T47D (cell line): ENCODE results near the gene ST7L.
"Not testable (repeated sequence)": the region's sequence is repeated elsewhere in the genome, so short reads cannot be mapped to it uniquely, and the experiment has no call there.

Experiments
- DNase-seq, 2 experiments: peaks; one replicate each; pipeline versions ENCODE4 v3.0.0 to v3.0.0-alpha.2; 2011 to 2012; ENCODE audit warnings: low read depth in 1 of 2, low spot score in 1 of 2
- JUND ChIP-seq: IDR thresholded peaks from 2 replicates; pipeline ENCODE4 v1.6.1; 2012; ENCODE audit warnings: low read depth
- in situ Hi-C: cut with HindIII; loops from 2 replicates; pipeline ENCODE4 v1.10.0; 2016; ENCODE audit warnings: low sequenced_read_pairs, low pct_unique_long_range_greater_than_20kb

Gene ST7L

GRCh38 chr1:112633628-112634027 is 14.7 kb upstream of the ST7L start:
- no peak for DNase-seq
- in situ Hi-C loops: no loop called here
- no peak for TF ChIP-seq JUND

GRCh38 chr1:112629256-112629655 is 10.3 kb upstream of the ST7L start:
- no peak for DNase-seq
- in situ Hi-C loops: no loop called here
- TF ChIP-seq JUND: no peak

GRCh38 chr1:112628516-112628915 is 9.6 kb upstream of the ST7L start:
- in situ Hi-C loops: no loop called here
- no peak for TF ChIP-seq JUND
- no peak for DNase-seq

- in situ Hi-C loops: no loop called here
- no peak for TF ChIP-seq JUND
- no peak for DNase-seq
Observed at GRCh38 chr1:112626887-112627286, 7.9 kb upstream of the ST7L start.

GRCh38 chr1:112626193-112626592 is 7.3 kb upstream of the ST7L start:
- in situ Hi-C loops: no loop called here
- no peak for TF ChIP-seq JUND
- no peak for DNase-seq

GRCh38 chr1:112625696-112626095 is 6.8 kb upstream of the ST7L start:
- TF ChIP-seq JUND: no peak
- DNase-seq: peak in 1 of 2 experiments; percentile 6
- in situ Hi-C loops: no loop called here

- DNase-seq, in situ Hi-C loops: not testable (repeated sequence)
Observed at GRCh38 chr1:112624493-112624892, 5.6 kb upstream of the ST7L start.

- no peak for DNase-seq
- TF ChIP-seq JUND: no peak
- in situ Hi-C loops: no loop called here
Observed at GRCh38 chr1:112620377-112620695, 1.4 kb upstream of the ST7L start.

GRCh38 chr1:112619518-112620376 is 806 bp upstream of the ST7L start, which contains the start of gene CAPZA1:
Gene CAPZA1 (plus strand): TSS chr1:112619832. CDS start chr1:112619845, 13 bp downstream.
- DNase-seq: peak; percentile 71 to 88
- TF ChIP-seq JUND: no peak
- in situ Hi-C loops: no loop called here

GRCh38 chr1:112618114-112618720 is 724 bp downstream of the ST7L start:
- in situ Hi-C loops: no loop called here

GRCh38 chr1:112614460-112615065 is 4.4 kb downstream of the ST7L start:
- DNase-seq: peak in 1 of 2 experiments; percentile 42
- no peak for TF ChIP-seq JUND
- in situ Hi-C loops: no loop called here

More at GRCh38 chr1:112618114-112618720, 724 bp downstream of the ST7L start:
- peak in 1 of 2 experiments; percentile 9 for DNase-seq
- no peak for TF ChIP-seq JUND

- TF ChIP-seq JUND: no peak
- in situ Hi-C loops: no loop called here
- no peak for DNase-seq
Observed at GRCh38 chr1:112605633-112606327, 13.2 kb downstream of the ST7L start.

GRCh38 chr1:112603541-112603940 is 15.4 kb downstream of the ST7L start:
- no peak for TF ChIP-seq JUND
- DNase-seq: no peak
- in situ Hi-C loops: no loop called here
